Activated CD8-positive, alpha-beta memory T cell treated with anti-CD3 and anti-CD28 coated beads, Interleukin-2, amount 50 U/mL, for 48 hours (primary cell): Measurements from ENCODE around the gene CLIC4.
A peak's percentile ranks its signal among the peaks of the same experiment; 100 is the strongest.
"Not testable (repeated sequence)": the region's sequence is repeated elsewhere in the genome, so short reads cannot be mapped to it uniquely, and the experiment has no call there.

Experiments used
- DNase-seq: peaks from one replicate; pipeline ENCODE4 v3.0.0-alpha.2; 2020

CLIC4 gene

GRCh38 chr1:24744911-24745710 lies at the start of gene CLIC4:
Gene CLIC4, plus strand, starts transcription at chr1:24745447. Its CDS starts 107 bp downstream, at chr1:24745554.
- DNase-seq: peak; percentile 99

DNA sequence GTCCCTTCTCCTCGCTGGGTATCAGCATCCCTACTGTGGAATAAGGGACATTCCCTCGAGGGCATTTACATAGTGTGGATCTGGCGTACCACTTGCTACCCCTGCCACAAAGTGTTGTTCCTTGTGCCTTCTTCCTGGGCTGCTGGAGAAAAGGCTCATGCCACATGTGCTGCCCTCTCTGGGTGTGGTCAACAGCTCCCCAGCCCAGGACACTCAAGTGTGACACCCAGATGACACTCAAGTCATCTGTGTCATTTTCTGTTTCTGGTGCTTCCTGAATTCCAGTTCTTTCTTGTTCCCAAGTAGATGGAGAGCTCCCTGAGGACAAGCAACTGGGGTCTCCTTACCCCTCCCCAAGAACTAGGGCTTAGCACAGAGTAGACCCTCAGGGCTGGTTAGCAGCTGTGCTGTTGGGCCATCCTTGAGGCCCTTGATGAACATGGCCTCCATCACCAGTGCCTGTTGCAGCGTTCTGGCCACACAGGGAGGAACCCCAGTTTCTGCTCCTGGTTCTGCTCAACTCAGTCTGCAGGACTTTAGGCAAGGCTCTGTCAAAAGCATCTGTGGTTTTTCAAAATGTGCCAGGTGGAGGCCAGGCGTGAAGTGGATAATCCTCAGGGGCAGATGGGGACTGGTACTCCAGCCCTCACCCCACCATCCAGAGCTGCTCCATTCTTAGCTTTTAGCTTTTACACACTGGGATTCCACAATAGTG lies 49.0 kb upstream of the CLIC4 start:
- DNase-seq: no peak

- DNase-seq: no peak
Measured at GRCh38 chr1:24696756-24697330, 48.4 kb upstream of the CLIC4 start.

DNA sequence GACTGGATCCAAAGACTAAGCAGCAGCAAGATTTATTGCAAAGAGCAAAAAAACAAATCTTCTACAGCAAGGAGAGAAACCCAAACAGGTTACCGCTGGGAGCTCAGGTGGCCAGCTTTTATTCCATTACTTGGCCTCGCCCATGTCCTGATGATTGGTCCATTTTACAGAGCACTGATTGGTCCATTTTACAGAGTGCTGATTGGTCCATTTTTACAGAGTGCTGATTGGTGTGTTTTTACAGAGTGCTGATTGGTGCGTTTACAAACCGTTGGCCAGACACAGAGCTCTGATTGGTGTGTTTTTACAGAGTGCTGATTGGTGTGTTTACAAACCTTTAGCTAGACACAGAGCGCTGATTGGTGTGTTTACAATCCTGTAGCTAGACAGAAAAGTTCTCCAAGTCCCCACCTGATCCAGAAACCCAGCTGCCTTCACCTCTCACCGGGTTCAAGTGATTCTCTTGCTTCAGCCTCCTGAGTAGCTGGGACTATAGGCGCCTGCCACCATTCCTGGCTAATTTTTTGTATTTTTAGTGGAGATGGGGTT lies 47.7 kb upstream of the CLIC4 start:
- DNase-seq: not testable (repeated sequence)

DNA sequence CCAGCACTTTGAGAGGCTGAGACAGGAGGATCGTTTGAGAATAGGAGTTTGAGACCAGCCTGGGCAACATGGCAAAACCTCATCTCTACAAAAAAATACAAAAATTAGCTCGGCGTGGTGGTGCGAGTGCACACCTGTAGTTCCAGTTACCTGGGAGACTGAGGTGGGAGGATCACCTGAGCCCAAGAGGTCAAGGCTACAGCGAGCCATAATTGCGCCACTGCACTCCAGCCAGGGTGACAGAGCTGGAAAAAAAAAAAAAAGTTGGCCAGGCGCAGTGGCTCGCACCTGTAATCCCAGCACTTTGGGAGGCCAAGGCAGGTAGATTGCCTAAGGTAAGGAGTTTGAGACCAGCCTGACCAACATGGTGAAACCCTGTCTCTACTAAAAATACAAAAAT lies 46.9 kb upstream of the CLIC4 start:
- not testable (repeated sequence) for DNase-seq

GRCh38 chr1:24699628-24700027 lies 45.6 kb upstream of the CLIC4 start:
- no peak for DNase-seq

GRCh38 chr1:24702511-24703293 lies 42.5 kb upstream of the CLIC4 start:
- DNase-seq: no peak

DNA sequence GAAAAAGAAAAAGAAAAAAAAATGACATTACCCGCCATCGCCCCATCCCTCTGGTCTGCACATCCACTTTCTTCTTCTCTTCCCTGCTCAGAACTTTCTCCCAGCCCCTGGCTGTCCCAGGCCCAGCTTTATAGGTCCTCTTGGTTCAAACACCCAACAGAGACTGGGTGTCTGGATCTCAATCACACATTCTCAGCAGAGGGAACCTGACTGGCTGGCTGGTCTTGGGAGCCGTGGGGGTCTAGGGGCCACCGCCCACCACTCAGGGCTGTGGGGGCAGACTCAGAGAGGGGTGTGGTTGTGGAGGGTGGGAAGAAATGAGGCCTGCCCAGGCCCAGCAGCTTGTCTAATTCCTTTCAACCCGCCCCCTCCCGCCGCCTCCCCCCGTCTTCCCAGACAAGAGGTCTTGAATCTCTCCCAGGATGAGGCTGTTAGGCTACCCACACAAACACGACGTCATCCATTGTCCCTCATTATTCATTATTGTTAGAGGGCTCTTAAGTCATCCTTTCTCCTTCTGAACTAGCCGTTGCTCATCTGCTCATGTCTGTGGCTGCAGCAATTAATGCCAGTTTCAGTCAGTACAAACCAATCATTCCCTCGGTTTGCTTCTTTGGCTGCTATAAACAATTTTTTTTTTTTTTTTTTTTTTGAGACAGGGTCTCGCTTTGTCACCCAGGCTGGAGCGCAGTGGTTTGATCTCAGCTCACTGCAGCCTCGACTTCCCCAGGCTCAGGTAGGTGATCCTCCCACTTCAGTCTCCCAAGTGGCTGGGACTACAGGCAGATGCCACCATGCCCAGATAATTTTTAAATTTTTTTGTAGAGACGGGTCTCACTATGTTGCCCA lies 40.6 kb upstream of the CLIC4 start:
- DNase-seq: no peak

DNA sequence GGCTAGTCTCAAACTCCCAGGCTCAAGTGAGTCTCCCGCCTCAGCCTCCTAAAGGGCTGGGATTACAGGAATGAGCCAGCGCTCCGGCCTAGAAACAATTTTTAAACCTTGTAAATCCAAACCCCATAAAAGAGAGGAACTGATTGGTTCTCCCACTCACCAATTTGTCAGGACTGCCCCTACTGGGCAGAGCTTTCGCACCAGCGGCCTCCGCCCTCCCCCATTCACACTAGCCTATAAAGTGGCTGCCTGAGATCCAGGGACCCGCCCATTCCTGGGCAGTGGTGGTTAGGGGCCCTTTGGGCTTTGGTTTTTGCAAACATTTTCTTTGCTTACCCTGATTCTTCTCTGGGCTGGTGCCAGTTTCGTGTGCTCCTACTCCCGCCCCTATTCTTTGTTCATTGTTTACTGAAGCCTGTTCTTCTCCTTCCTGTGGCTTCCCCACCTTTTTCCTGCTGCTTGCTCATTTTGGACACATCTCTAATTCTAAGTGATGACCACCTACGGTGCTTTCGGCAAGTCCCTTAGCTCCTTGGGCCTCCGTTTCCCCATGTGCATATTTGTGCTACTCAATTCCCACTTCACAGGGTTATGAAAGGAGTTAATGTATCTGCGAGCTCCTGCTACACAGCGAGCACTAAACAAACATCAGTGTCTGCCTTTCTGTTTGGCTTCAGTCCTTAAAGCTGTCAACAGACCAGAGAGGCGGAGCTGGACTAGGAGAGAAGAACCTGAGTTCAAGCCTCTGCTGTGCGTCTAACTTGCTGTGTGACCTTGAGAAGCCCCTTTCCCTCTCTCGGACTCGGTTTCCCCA lies 39.8 kb upstream of the CLIC4 start:
- DNase-seq: no peak

- DNase-seq: not testable (repeated sequence)
Measured at GRCh38 chr1:24706074-24706389, 39.2 kb upstream of the CLIC4 start.

- DNase-seq: no peak
Measured at GRCh38 chr1:24707687-24708086, 37.6 kb upstream of the CLIC4 start.

DNA sequence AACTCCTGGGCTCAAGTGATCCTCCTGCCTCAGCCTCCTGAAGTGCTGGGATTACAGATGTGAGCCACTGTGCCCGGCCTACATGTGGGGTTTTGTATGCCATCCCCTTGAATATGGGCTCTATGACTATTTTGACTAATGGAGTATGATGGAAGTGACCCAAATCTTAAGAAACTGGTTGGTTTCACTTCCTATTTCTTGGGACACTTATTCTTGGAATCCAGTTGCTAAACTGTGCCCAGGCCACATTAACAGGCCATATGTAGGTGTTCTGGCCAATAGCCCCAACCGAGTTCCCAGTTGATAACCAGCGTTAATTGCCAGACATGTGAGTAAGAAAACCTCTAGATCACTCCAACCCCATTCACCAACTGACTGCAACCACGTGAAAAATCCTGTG lies 36.3 kb upstream of the CLIC4 start:
- DNase-seq: no peak

DNA sequence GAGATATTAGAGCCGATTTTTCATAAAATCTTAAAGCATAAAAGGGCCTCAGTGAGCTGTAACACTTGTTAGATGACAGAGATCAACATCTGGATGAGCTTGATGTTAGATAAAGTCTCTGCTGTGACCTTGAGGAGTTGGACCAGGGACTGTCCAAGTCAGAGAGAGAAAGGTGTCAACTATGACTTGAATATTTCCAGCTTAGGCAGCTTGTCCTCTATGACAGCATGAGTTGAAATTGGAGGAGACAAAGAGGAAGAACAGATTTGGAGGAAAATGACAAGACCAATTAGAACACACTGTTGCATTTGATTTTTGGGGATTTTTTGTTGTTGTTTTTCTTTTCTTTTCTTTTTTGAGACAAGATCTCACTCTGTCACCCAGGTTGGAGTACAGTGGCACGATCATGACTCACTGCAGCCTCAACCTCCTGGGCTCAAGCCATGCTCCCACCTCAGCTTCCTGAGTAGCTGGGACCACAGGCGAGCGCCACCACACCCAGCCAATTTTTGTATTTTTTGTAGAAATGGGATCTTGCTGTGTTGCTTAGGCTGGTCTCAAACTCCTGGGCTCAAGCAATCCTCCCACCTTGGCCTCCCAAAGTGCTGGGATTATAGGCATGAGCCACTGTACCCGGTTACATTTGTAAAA lies 35.3 kb upstream of the CLIC4 start:
- no peak for DNase-seq

DNA sequence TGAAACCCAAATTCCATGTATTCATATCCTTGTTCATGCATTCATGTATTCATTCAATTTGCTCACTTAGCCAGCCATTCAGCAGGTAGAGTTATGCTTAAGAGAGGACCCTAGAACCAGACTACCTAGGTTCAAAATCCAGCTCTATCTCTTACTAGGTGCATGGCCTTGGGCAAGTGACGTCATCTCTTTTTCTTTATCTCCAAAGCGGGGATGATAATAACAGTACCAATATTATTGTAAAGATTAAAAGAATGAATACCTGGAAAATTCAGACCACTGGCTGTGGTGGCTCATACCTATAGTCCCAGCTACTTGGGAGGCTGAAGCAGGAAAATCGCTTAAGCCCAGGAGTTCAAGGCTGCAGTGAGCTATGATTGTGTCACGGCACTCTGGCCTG lies 33.9 kb upstream of the CLIC4 start:
- no peak for DNase-seq

DNA sequence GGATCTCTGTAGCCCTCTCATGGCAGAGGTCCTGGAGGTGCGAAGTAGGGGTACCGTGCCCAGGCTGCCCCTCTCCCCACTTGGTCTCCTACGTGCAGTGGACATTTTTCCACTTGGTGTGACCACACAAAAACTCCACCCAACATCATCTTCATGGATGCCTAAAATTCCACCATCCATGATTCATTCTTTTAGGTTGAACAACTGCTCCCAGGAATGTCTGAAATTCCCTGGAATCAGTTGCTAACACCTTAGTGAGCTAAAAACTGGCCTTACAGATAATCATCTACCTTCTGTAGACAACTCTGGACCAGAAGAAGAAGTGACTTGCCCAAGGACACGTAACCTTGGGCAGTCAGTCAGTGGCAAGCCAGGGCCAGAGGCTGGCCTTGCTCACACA lies 32.1 kb upstream of the CLIC4 start:
- no peak for DNase-seq

GRCh38 chr1:24713736-24714135 lies 31.5 kb upstream of the CLIC4 start:
- DNase-seq: no peak

DNA sequence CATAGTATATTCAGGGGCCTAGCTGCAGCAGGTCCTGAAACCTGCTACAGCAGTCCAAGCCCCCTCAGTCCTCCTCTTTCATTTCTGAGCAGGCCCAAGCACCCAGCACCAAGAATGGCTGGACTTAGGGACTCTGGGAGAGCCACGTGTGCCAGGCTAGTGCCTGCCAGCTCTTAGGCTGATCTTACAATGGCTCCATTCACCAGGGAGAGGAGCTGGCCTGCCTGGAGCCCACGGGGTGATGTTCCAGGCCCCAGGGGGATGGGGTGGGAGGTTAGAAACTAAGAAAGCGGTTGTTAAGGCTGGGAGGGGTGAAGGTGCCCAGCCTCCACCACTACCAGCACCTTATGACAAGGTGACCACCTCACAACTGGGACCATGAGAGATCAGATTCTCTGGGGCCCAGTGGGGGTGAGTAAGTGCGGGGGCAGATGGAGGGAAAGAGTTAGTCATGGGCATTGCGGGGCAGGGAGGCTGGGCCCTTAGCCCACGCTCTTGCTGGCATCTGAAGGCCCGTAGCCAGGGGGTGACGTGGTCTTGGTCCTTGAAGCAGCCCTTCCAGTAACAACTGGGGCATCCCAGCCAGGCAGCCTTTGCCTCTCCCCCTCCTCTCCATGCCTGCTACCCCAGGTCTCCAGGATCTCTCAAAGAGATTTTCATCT lies 30.3 kb upstream of the CLIC4 start:
- peak; percentile 62 for DNase-seq

DNA sequence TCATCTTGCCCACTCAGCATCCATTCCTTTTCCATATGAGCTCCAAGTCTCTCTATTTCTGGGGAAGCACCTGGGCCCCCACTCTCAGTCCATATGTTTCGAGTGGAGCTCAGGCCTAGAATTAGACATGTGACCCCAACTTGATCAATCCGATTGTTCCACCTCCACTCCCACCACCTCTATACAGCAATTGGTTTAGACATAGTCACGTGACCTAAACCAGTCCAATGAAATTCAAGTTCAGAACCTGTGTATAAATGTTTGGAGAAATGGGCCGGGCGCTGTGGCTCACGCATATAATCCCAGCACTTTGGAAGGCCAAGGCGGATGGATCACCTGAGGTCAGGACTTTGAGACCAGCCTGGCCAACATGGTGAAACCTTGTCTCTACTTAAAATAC lies 29.6 kb upstream of the CLIC4 start:
- no peak for DNase-seq

DNA sequence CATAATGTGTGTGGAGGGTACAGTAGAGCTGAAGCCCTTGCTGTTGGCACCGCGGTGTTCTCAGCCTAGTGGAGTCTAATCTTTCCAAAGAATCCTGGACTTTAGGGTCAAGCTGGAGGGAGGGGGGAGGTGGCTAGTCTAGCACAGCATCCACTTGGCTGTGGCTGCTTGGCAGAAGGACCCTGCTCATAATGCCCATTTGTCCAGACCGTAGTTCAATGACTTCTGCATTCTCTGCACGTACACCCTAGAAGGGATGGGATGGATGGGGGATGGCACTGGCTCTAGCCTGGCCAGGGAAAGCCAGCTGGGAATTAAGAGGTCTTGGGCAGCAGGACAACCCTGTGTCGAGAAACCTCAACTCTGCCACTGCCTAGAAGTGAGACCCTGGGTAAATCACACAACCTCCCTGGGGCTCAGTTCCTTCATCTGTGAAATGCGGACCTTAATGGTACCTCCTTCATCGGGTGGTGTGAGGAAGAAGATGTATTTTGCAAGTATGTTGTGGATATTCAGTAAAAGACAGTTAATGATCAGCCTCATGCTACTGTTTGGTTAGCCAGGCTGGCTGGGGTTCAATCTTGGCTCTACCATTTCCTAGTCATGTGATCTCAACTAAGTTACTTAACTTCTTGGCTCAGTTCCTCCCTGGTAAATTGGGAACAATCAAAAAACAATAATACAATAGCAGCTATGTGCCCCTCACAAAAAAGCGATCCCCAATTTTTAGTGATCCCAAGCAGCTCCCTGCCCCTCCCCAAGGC lies 27.2 kb upstream of the CLIC4 start:
- DNase-seq: no peak
